HL-60 (cell line): ENCODE measurements around the gene KDM3B.

Experiments used
- DNase-seq, 2 experiments: peaks; one replicate each; pipeline ENCODE4 v3.0.0-alpha.2; 2010 to 2020; ENCODE audit warnings: low read depth in 1 of 2, low spot score in 1 of 2
- H3K27ac ChIP-seq: fragments of 250-450 bp; sonication (Bioruptor Pico); replicated peaks from 2 replicates; pipeline ENCODE4 v1.5.1; 2020; ENCODE audit warnings: mild to moderate bottlenecking, moderate library complexity
- H3K27me3 ChIP-seq: fragments of 250-450 bp; sonication (Bioruptor Pico); 2 replicates; pipeline ENCODE4 v1.5.1; 2021; ENCODE audit warnings: mild to moderate bottlenecking, moderate library complexity; ENCODE audit not compliant: insufficient read depth, poor library complexity, severe bottlenecking
- H3K4me3 ChIP-seq: replicated peaks from 2 replicates; pipeline ENCODE4 v1.5.1; 2011; ENCODE audit warnings: mild to moderate bottlenecking, control low read depth, low read length; ENCODE audit not compliant: insufficient read depth
- GABPA ChIP-seq: IDR thresholded peaks from 2 replicates; pipeline ENCODE4 v1.6.1; 2012; ENCODE audit warnings: low read depth
- POLR2AphosphoS5 ChIP-seq: IDR thresholded peaks from 2 replicates; pipeline ENCODE4 v1.6.1; 2012; ENCODE audit warnings: low read depth
- REST ChIP-seq: IDR thresholded peaks from 2 replicates; pipeline ENCODE4 v1.6.1; 2012; ENCODE audit warnings: low read depth; ENCODE audit not compliant: insufficient replicate concordance
- SPI1 ChIP-seq: IDR thresholded peaks from 2 replicates; pipeline ENCODE4 v1.6.1; 2012; ENCODE audit warnings: low read depth, mild to moderate bottlenecking, borderline replicate concordance
- TF ChIP-seq, protein P1 (sequence below): IDR thresholded peaks from one replicate; pipeline ENCODE4 v1.5.1; 2011; ENCODE audit warnings: low read length, control low read depth, inconsistent platforms; ENCODE audit not compliant: insufficient read depth

Gene KDM3B

DNA sequence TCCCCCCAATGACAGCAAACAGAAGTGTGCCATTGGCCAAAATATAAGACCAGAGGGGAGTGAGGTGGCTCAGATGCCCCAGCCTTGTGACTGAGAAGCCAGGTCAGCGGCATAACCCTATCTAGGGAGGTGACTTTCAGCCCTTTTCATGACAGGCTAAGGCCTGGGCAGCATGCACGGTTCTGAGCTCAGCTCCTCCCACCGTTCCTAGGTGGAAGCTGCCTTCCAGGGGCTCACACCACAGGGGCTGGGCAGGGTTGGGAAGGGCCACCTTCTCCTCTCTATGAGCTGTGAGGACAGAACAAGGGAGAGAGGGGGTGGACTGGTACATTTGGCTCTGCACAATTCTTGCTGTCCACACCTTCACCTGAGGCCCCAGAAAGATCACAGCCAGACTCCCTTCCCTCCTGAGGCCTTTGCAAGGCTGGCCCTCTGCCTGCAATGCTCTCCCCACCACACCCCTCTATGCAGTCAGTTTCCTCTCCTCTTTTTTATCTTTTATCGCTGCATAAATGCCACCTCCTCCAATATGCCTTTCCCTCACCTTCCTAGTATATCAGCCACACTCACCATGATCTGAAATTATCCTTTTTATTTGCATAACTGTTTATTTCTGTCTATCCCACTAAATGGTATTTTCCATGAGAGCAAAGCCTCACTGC, 107.7 kb downstream of the KDM3B start:
- H3K4me3 ChIP-seq = no peak overlapping the region
- TF ChIP-seq, protein P1, sequence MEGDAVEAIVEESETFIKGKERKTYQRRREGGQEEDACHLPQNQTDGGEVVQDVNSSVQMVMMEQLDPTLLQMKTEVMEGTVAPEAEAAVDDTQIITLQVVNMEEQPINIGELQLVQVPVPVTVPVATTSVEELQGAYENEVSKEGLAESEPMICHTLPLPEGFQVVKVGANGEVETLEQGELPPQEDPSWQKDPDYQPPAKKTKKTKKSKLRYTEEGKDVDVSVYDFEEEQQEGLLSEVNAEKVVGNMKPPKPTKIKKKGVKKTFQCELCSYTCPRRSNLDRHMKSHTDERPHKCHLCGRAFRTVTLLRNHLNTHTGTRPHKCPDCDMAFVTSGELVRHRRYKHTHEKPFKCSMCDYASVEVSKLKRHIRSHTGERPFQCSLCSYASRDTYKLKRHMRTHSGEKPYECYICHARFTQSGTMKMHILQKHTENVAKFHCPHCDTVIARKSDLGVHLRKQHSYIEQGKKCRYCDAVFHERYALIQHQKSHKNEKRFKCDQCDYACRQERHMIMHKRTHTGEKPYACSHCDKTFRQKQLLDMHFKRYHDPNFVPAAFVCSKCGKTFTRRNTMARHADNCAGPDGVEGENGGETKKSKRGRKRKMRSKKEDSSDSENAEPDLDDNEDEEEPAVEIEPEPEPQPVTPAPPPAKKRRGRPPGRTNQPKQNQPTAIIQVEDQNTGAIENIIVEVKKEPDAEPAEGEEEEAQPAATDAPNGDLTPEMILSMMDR = no peak
- TF ChIP-seq SPI1 (no peak), GABPA (no peak), POLR2AphosphoS5 (no peak), REST (no peak)
- no peak overlapping the region for H3K27ac ChIP-seq
- no peak for DNase-seq
- H3K27me3 ChIP-seq = no peaks in the 10 kb centered on the region

GRCh38 chr5:138461343-138462125, 109.0 kb downstream of the KDM3B start:
- H3K27me3 ChIP-seq = no peaks in the 10 kb centered on the region
- no peak for DNase-seq
- no peak overlapping the region for H3K4me3 ChIP-seq
- H3K27ac ChIP-seq = no peak overlapping the region
- no peak for TF ChIP-seq GABPA
- no peak for TF ChIP-seq POLR2AphosphoS5
- no peak for TF ChIP-seq SPI1
- TF ChIP-seq REST = no peak
- TF ChIP-seq, protein P1 = no peak

- DNase-seq = no peak
- no peaks in the 10 kb centered on the region for H3K27me3 ChIP-seq
- H3K4me3 ChIP-seq = peak overlapping the region; percentile 42
- peak overlapping the region; percentile 94 for H3K27ac ChIP-seq
- TF ChIP-seq REST (no peak), POLR2AphosphoS5 (no peak), GABPA (no peak), SPI1 (no peak)
- TF ChIP-seq, protein P1 = no peak
Observed at GRCh38 chr5:138463419-138464007, 111.0 kb downstream of the KDM3B start.
